ENCODE data around the gene TMEM9.

GRCh38 chr1:201139306-201139705 is 15.0 kb downstream of the TMEM9 start:
- TF ChIP-seq CTCF (conservative IDR thresholded peaks at IDR 0.05; ENCODE audit: low read depth, low read length), result no peak
- no peak for TF ChIP-seq EZH2 (IDR thresholded peaks at IDR 0.05; ENCODE audit: borderline replicate concordance, low read depth, low read length, poor library complexity, severe bottlenecking)

Measured in A673 (cell line).